NCI-H2196 treated with DMSO at 0.1 percent for 48 hours (cell line): ENCODE data around the gene TRAM1L1.

Source experiments
- DNase-seq: peaks from one replicate; lab custom pipeline; 2025; ENCODE audit not compliant: unreplicated experiment; lab: John Stamatoyannopoulos, UW

TRAM1L1 gene

DNA sequence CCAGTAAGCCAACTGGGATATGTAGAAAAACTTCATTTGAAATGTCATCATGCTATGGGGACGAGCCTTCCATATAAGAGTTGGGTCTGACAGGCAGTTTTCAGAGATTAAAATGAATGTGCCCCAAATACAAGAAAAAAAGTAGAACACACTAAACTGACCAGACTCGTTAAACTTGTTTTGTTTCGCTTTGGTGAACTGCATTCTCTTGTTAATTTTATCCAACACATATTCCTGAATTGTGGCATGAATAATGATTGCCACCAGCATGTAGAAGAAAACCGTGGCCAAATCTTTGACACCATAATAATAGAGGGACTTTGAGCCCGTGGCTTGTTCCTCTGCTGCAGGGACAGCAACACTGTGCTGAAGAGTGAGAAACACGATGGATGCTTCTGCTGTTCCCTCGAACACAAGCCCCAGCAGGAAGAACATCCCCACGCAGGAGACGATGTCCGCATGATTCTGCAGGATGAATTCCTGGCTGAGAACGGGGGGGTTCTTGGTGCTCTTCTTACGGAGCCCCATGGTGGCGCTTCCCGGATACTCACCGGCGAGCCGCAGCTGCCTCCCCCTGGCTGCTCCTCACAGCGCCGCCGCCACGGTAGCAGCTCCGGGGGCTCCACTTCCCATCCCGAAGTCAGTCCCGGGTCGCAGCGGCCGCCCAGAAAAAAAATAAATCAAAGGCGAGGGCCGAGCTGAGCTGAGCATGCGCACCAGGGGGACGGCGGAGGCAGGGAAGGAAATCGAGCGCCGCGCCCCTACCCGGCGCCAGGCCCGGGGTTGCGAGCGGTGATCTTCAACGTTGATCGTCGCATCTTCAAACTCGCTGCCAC is at the start of gene TRAM1L1:
Gene TRAM1L1 (minus strand): TSS at position 711 of the 836 bp plus-strand sequence. CDS start 183 bp downstream, at position 528.
- DNase-seq = no peak

DNA sequence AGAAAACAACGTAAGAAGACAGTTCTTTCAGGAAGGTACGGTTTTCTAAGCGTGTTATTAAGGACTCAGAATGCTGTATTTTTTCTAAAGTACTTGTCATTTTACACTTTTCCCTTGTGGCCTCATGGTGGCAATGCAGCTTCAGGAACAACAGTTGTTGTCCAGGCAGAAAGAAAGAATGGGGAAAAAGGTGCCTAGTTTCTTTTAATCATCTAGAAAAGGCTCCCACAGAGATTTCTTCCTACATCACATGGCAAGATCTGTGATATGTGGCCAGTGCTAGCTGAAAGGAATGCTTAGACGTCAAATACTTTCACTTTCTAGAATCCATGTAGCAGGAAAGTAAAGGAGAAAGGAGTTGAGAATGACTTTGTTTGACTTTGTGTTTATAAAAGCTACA is 49.0 kb upstream of the TRAM1L1 start:
- no peak for DNase-seq

DNA sequence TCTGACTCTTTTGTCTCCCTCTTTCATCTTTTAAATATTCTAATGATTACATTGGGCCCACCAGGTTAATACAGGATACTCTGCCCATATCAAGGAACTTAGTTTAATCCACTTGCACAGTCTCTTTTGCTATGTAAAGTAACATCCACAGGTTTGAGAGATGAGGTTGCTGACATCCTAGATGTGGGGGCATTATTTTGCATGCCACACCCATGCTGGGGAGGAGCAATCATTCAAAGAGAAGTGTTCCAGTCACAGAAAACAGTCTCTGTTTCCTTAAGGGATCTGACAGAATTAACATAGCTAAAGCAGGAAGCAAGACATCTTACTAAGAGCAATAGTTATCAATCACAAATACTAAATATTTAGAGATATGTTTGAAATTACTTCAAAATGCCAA is 11.5 kb upstream of the TRAM1L1 start:
- DNase-seq = no peak

DNA sequence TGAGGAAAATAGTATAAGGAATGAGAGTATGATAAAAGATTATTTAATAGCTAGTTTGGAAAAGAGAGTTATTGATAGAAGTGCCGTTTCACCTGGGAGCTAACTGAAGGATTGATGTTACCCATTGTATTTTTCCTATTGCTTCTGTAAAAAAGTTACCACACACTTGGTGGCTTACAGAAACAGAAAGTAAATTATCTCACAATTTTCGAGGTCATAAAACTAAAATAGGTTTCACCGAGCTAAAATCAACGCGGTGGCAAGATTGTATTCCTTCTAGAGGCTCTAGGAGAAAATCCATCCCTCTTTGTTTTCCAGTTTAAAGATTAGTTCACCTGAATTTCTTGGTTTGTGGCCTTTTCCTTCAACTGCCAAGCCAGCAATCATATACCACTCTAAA is 11.1 kb upstream of the TRAM1L1 start:
- no peak for DNase-seq

DNA sequence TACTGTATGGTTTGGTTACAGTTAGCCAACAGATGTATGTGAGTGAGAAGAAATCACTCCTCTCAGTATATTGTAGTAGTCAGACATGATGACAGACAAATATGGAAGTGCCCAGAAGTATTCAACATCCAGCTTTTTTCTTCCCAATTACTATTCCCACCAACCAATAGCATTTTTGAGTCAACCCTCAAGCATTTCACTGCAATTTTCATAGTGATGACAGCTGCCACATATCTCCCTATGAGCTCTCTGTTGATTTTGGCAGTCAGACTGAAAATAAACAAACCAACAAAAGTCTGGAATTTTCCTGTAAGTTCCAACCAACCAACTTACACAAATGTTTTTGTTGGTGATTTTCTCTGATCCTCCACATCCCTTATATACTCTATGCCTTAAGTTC is 8.2 kb upstream of the TRAM1L1 start:
- no peak for DNase-seq

DNA sequence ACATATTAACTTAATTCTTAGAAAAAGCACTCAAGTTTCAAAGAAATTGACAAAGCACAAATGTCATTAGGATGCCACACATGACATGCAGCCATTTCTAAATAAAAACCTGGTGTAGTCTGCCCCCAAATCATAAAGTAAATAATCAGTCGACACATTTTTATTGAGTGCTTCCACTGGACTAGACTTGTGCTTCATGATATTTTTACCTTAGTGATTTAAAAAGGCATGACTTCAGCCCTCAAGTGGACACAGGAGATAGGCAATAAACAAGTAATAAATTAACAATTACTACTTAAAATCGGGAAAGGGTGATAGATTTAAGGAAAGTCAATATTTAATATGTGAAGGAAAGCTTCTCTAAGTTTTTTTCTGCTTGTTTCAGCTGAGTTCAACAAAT is 7.6 kb downstream of the TRAM1L1 start:
- DNase-seq = no peak

DNA sequence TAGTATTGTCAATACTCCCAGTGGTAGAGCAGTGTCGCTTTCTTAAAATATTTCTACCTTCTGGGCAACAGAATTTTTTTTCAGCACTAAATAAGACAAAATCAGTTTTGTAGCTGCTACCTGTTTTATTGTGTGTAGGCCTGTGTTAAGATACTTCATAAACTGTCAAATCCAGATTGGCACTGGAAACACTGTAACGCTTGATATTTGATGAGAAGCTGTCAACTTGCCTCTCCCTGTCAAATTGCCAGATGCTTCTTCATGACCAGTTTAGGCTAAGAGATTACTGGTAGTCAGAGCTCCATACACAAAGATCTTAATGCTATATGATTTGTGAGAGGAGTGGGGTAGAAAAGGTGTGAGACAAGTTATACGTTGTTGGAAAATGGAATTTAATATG is 17.3 kb downstream of the TRAM1L1 start:
- DNase-seq = no peak

DNA sequence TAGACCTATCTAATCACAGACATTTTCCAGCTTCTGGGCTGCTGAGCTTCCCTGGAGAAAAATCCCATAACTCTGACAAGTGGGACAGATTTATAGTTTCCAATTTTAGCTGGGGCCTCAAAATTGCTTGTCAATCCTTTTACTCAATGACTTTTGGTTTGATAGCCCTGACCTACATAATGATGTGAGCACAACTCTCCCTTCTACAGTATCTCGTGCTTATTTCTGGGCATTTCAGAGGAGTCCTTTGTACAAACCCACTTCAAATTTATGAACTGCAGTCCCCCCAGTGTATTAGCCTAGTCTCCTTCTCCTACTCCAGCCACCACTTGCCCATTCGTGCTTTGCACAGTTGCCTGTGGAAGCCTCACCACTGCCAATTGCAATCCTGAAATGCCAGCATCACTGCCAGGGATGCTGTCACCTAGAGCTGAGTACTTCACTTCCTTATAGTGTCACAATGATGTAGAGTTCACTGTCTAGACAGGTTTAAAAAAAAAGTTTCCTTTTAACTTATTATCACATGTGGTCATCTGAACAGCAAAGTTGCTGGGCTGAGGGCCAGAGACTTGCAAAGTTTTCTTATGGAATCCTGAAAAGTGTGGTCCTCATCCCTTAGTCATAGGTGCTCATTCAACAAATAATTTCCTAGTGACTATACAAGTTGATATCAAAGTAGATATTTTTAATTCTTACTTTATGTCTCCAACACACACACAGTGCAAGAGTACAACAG is 21.2 kb downstream of the TRAM1L1 start:
- no peak for DNase-seq

DNA sequence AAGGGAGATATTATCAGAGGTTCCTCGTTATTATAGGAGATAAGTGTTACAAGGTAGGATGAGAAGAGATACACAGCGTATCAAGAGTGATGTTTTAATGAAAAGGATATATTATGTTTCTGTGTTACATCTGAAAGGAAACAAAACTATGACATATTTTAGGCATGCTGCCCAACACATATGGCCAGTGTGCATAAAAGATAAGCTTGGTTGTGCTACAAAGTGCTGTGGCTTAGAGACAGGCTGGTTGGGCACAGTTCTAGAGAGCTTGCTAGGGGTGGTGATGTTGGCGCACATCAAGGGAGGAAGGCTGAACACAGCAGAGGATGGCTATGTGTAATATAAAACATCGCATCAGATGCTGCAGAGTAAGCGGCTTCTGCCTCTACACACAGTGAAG is 42.4 kb downstream of the TRAM1L1 start:
- no peak for DNase-seq
